GM12873 (cell line): ENCODE results near the gene C17orf114.

Experiments used
- TF ChIP-seq, protein P1 (sequence below): IDR thresholded peaks from 2 replicates; pipeline ENCODE4 v1.5.1; 2012; ENCODE audit warnings: low read depth, mild to moderate bottlenecking, moderate library complexity, low read length, control low read depth; ENCODE audit not compliant: insufficient read depth; ENCODE audit errors: missing control alignments

The C17orf114 gene

DNA sequence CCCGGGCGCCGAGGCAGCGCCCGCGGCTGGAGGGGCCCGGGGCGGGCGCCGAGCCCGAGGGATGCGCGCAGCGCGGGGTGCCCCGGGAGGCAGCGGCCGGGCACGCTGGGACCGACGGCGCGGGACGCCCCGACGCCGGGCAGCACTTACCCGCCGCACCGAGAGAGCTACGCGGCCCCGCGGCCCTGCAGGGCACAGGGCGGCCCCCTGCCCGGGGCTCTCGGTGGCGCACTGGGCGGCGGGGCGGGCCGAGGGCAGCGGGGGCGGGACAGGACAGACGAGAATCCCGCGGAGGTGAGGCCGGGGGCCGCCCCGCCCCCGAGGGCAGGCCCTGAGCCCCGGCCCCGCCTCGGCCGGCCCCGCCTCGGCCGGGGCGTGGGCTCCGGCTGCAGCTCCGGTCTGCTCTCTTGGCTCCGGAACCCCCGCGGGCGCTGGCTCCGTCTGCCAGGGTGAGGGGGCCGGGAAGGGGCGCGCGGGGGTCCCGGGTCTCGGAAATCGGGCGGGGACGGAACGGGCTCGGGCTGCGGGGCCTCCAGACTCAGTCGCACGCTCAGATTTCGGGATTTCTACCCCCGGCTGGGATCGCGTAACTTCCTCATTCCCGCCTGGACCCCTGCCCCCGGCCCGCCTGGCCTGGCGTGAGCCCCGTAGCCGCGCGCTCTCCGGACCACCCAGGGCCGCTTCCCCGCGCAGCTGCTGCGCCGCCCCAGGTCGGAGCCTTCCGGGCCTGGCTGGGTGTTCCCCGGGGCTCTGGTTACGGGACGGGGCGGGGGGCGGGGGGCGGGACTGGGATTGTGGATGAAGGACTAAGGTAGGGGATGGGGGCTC is 4.9 kb upstream of the C17orf114 start, which contains the start of gene PLD2:
TSS of gene PLD2 (plus strand) at position 376 of the 828 bp plus-strand sequence. CDS start 621 bp downstream, outside the sequence.
- TF ChIP-seq, protein P1, sequence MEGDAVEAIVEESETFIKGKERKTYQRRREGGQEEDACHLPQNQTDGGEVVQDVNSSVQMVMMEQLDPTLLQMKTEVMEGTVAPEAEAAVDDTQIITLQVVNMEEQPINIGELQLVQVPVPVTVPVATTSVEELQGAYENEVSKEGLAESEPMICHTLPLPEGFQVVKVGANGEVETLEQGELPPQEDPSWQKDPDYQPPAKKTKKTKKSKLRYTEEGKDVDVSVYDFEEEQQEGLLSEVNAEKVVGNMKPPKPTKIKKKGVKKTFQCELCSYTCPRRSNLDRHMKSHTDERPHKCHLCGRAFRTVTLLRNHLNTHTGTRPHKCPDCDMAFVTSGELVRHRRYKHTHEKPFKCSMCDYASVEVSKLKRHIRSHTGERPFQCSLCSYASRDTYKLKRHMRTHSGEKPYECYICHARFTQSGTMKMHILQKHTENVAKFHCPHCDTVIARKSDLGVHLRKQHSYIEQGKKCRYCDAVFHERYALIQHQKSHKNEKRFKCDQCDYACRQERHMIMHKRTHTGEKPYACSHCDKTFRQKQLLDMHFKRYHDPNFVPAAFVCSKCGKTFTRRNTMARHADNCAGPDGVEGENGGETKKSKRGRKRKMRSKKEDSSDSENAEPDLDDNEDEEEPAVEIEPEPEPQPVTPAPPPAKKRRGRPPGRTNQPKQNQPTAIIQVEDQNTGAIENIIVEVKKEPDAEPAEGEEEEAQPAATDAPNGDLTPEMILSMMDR = no peak

DNA sequence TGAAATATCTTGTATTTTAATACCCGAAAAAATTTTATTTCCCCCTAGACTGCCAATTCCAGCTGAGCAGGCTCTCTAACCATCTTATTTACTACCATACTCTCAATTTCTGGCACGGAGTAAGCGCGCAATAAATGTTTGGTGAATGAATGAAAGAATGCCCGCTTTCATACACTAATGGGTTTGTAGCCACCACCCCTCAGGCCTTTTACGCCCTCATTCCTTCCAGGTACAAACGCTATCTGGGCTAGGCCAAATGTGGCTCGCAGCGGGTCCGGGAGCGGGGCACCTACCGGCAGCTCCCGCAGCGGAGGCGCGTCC is 4.3 kb upstream of the C17orf114 start:
- TF ChIP-seq, protein P1 = no peak

DNA sequence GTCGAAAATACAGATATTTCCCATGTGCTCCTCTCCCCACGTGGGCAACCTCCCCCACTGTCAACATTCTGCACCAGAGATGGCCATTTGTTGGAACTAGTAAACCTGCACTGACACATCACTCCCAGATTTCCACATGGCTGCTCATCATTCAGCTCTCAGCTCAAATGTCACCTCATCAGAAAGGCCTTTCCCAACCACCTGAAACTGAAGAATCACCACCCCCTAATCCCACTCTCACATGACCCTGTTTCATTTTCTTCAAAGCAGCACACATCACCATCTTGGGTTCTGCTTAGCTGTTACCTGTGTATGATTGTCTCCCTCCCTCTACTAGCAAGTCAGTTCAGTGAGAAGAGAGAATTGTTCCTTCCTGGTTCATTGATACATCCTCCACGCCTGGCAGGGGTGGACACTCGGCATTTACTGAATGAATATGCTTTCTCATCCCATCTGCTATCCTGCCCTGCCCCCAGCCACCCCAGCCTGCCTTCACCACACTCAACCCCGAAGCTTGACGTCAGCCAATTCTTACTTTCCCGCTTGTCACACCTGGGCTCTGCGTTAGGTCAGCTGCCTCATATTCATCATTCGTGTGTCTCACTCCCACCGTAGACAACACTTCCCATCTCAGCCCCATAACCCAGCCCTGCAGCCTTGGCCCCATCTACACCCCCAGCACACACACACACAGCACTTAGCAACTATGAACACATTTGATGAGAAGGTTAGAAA is 1.5 kb downstream of the C17orf114 start:
- TF ChIP-seq, protein P1 = no peak

DNA sequence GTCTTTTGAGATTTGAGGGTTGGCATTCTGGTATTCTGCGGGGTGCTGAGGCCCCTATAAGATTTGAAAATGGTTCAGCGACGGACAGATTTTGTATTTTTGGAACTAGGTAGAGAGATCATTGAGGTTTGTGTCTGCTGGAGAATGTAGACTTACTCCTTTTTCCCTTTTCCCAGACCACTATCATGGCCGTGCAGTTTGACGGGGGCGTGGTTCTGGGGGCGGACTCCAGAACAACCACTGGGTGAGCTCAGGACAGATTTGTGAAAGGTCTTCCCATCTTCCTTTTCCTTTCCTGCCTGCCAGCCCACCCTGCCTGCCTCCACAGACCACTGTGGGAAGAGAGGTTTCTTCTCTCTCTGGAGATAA is 5.6 kb downstream of the C17orf114 start:
- TF ChIP-seq, protein P1 = no peak

DNA sequence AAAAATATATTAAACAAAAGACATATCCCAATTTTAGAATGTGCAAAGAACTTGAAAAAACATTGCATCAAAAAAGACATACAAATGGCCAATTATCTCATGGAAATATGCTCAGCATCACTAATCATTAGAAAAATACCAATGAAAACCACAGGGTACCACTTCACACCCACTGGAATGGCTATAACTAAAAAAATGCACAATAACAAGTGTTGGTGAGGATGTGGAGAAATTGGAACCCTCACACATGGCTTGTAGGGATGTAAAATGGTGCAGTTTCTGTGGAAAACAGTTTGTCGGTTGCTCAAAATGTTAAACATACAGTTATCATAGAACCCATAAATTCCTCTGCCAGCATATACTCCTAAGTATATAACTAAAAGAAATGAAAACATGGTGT is 7.0 kb downstream of the C17orf114 start:
- TF ChIP-seq, protein P1 = no peak

DNA sequence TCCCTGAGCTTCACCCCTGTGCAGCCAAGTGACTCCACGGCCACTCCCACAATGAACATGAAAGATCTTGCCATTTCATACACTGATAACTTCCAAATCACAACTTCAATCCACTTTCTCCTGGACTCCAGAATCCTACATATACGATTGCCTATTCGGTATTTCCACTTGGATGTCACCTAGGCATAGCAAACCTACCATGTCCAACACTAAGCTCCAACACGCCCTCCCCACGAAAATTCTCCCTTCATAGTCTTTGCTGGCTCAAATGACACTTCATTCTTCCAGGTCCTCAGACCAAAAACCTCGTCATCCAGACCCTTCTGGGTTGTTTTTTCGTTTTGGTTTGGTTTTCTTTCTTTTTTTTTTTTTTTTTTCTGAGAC is 11.4 kb downstream of the C17orf114 start:
- TF ChIP-seq, protein P1 = no peak

DNA sequence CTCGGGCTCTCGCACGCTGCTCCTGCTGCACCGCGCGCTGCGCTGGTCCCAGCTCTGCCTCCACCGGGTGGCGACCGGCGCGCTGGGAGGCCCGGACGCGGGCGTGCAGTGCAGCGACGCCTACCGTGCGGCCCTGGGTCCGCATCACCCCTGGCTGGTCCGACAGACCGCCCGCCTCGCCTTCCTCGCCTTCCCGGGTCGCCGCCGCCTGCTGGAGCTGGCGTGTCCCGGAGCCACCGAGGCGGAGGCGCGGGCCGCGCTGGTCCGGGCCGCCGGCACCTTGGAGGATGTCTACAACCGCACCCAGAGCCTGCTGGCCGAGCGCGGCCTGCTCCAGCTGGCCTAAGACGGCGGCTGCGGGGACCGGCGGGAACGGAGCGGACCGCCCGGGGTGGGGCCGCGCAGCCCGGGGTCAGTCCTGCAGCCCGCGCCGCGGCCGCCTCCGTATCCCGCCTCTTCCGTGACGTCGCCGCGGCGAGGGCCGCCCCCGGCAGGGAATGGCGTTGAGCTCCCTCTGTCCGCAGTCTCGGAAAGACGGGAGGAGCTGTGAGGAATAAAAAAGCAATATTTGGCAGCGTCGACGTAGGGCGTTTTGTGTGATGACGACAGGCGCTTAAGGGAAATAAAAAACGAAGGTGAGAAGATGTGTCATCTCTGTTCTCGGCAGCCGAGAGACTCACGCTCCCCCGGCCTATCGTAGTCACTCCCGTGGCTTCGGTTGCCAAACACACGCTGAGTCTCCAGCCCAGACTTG is 12.0 kb downstream of the C17orf114 start:
- TF ChIP-seq, protein P1 = peak; percentile 78
